Mesenchymal stem cell (in vitro differentiated cells and primary cell): ENCODE results near the gene NEUROG2.
"Not testable (repeated sequence)": the region's sequence is repeated elsewhere in the genome, so short reads cannot be mapped to it uniquely, and the experiment has no call there.

Experiments
- DNase-seq: peaks from one replicate; pipeline ENCODE4 v3.0.0-alpha.2; 2013
- H2AFZ ChIP-seq: one replicate; pipeline ENCODE4 v1.6.1; 2013; ENCODE audit warnings: low read depth, mild to moderate bottlenecking, control low read depth, inconsistent platforms, low read length, moderate library complexity
- H2AK5ac ChIP-seq: 2 replicates; pipeline ENCODE4 v1.6.1; 2013; ENCODE audit warnings: low read length, moderate library complexity, mild to moderate bottlenecking, inconsistent platforms; ENCODE audit not compliant: severe bottlenecking
- H2BK120ac ChIP-seq: one replicate; pipeline ENCODE4 v1.6.1; 2013; ENCODE audit warnings: low read depth, mild to moderate bottlenecking, inconsistent platforms, low read length, moderate library complexity
- H2BK12ac ChIP-seq, 2 experiments: one replicate each; pipeline ENCODE4 v1.6.1; 2013; ENCODE audit warnings: inconsistent platforms in 2 of 2, low read length in 2 of 2, mild to moderate bottlenecking in 2 of 2, moderate library complexity in 2 of 2, control low read depth in 1 of 2
- H2BK15ac ChIP-seq: one replicate; pipeline ENCODE4 v1.6.1; 2013; ENCODE audit warnings: mild to moderate bottlenecking, low read depth, inconsistent platforms; ENCODE audit not compliant: poor library complexity, severe bottlenecking
- H2BK5ac ChIP-seq: 2 replicates; pipeline ENCODE4 v1.6.1; 2013; ENCODE audit warnings: low read depth, mild to moderate bottlenecking, low read length, control low read depth, inconsistent platforms; ENCODE audit not compliant: poor library complexity, severe bottlenecking
- H3K14ac ChIP-seq, 2 experiments: one replicate each; pipeline ENCODE4 v1.6.1; 2013; ENCODE audit warnings: inconsistent platforms in 2 of 2, low read length in 2 of 2, control low read depth in 1 of 2, mild to moderate bottlenecking in 1 of 2, moderate library complexity in 1 of 2
- H3K18ac ChIP-seq, 2 experiments: one replicate each; pipeline ENCODE4 v1.6.1; 2013; ENCODE audit warnings: inconsistent platforms in 2 of 2, low read length in 2 of 2, control low read depth in 1 of 2, low read depth in 1 of 2, mild to moderate bottlenecking in 1 of 2
- H3K23ac ChIP-seq, 2 experiments: one replicate each; pipeline ENCODE4 v1.6.1; 2013; ENCODE audit warnings: inconsistent platforms in 2 of 2, low read length in 2 of 2, mild to moderate bottlenecking in 2 of 2, moderate library complexity in 2 of 2, control low read depth in 1 of 2
- H3K27ac ChIP-seq: 2 replicates; pipeline ENCODE4 v1.5.1; 2013; ENCODE audit warnings: mild to moderate bottlenecking, moderate library complexity, low read length, control low read depth, inconsistent platforms; ENCODE audit not compliant: poor library complexity, severe bottlenecking
- H3K27me3 ChIP-seq, 2 experiments: 2 replicates each; pipeline versions ENCODE4 v1.6.1 to v1.7.0; 2013; ENCODE audit warnings: low read length in 2 of 2, mild to moderate bottlenecking in 2 of 2, moderate library complexity in 2 of 2, control low read depth in 1 of 2, inconsistent platforms in 1 of 2; ENCODE audit not compliant: control insufficient read depth in 1 of 2, insufficient read depth in 1 of 2
- H3K36me3 ChIP-seq, 2 experiments: 2 replicates each; pipeline versions ENCODE4 v1.6.1 to v1.7.0; 2013; ENCODE audit warnings: low read length in 2 of 2, control low read depth in 1 of 2, inconsistent platforms in 1 of 2, low read depth in 1 of 2, mild to moderate bottlenecking in 1 of 2; ENCODE audit not compliant: insufficient read depth in 2 of 2, control insufficient read depth in 1 of 2
- H3K4ac ChIP-seq, 2 experiments: one replicate each; pipeline ENCODE4 v1.6.1; 2013; ENCODE audit warnings: inconsistent platforms in 2 of 2, low read length in 2 of 2, mild to moderate bottlenecking in 2 of 2, moderate library complexity in 2 of 2, control low read depth in 1 of 2, low read depth in 1 of 2
- H3K4me1 ChIP-seq: 2 replicates; pipeline ENCODE4 v1.6.1; 2013; ENCODE audit warnings: low read depth, low read length, control low read depth; ENCODE audit not compliant: control insufficient read depth, insufficient read depth
- H3K4me2 ChIP-seq: 2 replicates; pipeline ENCODE4 v1.6.1; 2013; ENCODE audit warnings: low read length, mild to moderate bottlenecking, inconsistent platforms; ENCODE audit not compliant: poor library complexity, severe bottlenecking
- H3K4me3 ChIP-seq, 2 experiments: 2 replicates each; pipeline versions ENCODE4 v1.5.1 to v1.7.0; 2013; ENCODE audit warnings: low read length in 2 of 2, mild to moderate bottlenecking in 2 of 2, control low read depth in 1 of 2, low read depth in 1 of 2; ENCODE audit not compliant: insufficient read depth in 1 of 2
- H3K79me1 ChIP-seq: replicated peaks from 2 replicates; pipeline ENCODE4 v1.6.1; 2013; ENCODE audit warnings: mild to moderate bottlenecking, control low read depth, low read length, inconsistent platforms; ENCODE audit not compliant: poor library complexity, severe bottlenecking
- H3K9ac ChIP-seq: 2 replicates; pipeline ENCODE4 v1.7.0; 2013; ENCODE audit warnings: mild to moderate bottlenecking, low read length, moderate library complexity
- H3K9me3 ChIP-seq: 2 replicates; pipeline ENCODE4 v1.7.0; 2013; ENCODE audit warnings: mild to moderate bottlenecking, low read length; ENCODE audit not compliant: control insufficient read depth
- H4K8ac ChIP-seq: one replicate; pipeline ENCODE4 v1.6.1; 2013; ENCODE audit warnings: inconsistent platforms, mild to moderate bottlenecking, low read length, moderate library complexity
- H4K91ac ChIP-seq: one replicate; pipeline ENCODE4 v1.6.1; 2013; ENCODE audit warnings: mild to moderate bottlenecking, low read length, inconsistent platforms
- WGBS: methylation state at CpG from one replicate; pipeline ENCODE4 v1.1.7; 2013; ENCODE audit warnings: mixed read lengths; 5-methylcytosine and 5-hydroxymethylcytosine counted together

The NEUROG2 gene

DNA sequence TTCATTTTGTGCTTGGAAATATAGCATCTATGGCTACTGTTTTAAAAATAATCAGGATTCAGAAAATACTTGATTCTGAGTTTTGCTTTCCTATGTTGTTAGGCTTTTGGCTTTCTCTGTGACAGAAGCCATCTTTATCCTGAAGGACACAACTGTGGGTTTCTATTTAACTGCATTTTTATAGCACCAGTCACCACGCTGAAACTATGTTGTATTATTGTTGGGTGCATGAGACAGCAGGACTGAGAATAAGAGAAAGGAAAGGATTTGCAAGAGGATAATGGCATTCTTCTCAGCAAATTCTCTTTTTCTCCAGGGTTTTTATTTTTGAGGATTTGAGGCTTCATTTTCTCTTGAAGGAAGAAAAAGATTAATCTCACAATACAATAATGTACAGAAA lies 10.1 kb upstream of the NEUROG2 start:
- H3K9me3 ChIP-seq: no peaks in the 10 kb centered on the region
- H2BK120ac ChIP-seq: no peak overlapping the region
- H4K91ac ChIP-seq: no peak overlapping the region
- no peak overlapping the region for H3K18ac ChIP-seq
- WGBS: 100% methylated on average over 1 of the region's 1 CpG
- no peak overlapping the region for H3K9ac ChIP-seq
- H3K23ac ChIP-seq: no peak overlapping the region
- H3K27me3 ChIP-seq: peaks cover 32 to 49% of the 10 kb centered on the region in 2 experiments
- H3K14ac ChIP-seq: no peak overlapping the region
- H3K27ac ChIP-seq: no peak overlapping the region
- no peak overlapping the region for H2BK15ac ChIP-seq
- H2AFZ ChIP-seq: no peak overlapping the region
- no peak for DNase-seq
- H2BK12ac ChIP-seq: no peak overlapping the region
- no peak overlapping the region for H3K4me3 ChIP-seq
- no peaks in the 10 kb centered on the region for H3K79me1 ChIP-seq
- no peaks in the 10 kb centered on the region for H3K36me3 ChIP-seq
- H2AK5ac ChIP-seq: no peak overlapping the region
- H3K4me1 ChIP-seq: peaks cover 9% of the 10 kb centered on the region
- no peak overlapping the region for H3K4ac ChIP-seq
- no peak overlapping the region for H3K4me2 ChIP-seq
- H2BK5ac ChIP-seq: no peak overlapping the region
- no peak overlapping the region for H4K8ac ChIP-seq

DNA sequence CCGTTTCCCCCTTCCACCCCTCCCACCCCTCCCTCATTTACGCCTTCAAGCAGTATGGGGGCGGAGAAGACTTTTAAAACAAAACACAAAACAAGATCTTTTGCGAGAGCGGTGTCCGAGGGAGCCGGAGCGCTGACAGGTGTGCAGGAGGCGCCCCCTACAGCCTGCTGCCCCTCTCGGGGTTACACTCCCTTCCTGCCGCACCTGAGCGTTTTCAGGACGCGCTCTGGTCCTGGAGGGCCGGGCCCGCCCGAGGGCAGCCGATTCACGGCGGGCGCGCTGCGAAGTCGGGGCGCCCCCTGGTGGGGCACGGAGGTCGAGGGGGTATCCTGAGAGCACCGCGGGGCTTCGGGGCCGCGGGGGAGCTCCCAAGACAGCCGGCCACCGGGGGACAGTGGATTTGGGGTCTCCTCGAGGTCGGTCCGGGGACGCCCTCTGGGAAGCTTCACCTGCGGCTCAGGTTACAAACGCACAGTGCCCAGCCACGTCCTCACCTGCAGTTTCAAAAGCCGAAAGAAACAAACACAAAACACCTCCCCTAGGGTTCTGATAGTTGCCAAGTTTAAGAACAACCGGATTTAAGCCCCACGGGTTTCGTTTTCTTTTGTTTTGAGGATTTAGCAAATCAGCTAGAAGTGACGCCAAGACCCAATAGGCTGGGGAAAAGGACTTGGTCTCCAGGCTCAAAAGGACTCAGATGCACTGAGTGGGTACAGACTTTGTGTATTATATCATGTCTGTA lies 8.0 kb upstream of the NEUROG2 start:
- Histone ChIP-seq H2BK120ac (no peak overlapping the region), H2BK15ac (no peak overlapping the region), H2AK5ac (no peak overlapping the region), H3K18ac (no peak overlapping the region), H3K79me1 (no peaks in the 10 kb centered on the region), H3K36me3 (no peaks in the 10 kb centered on the region), H2BK5ac (no peak overlapping the region), H3K9me3 (peaks cover 11% of the 10 kb centered on the region), H3K4me2 (peak overlapping the region; percentile 94), H4K8ac (no peak overlapping the region), H3K23ac (no peak overlapping the region), H3K27ac (no peak overlapping the region), H3K9ac (peak overlapping the region; percentile 40), H2BK12ac (no peak overlapping the region), H3K4me3 (peak overlapping the region; percentile 43 to 73), H4K91ac (no peak overlapping the region), H3K4me1 (peaks cover 12% of the 10 kb centered on the region), H3K27me3 (peaks cover 49 to 68% of the 10 kb centered on the region in 2 experiments), H3K14ac (no peak overlapping the region), H2AFZ (no peak overlapping the region), H3K4ac (no peak overlapping the region)
- 1% methylated on average over 43 of the region's 46 CpGs for WGBS
- peak; percentile 28 for DNase-seq

GRCh38 chr4:112523008-112523721 lies 7.2 kb upstream of the NEUROG2 start:
- H3K4me2 ChIP-seq: peak overlapping the region; percentile 94
- 4% methylated on average over 30 of the region's 37 CpGs for WGBS
- no peak overlapping the region for H2BK12ac ChIP-seq
- no peak overlapping the region for H2BK15ac ChIP-seq
- H3K14ac ChIP-seq: no peak overlapping the region
- no peak overlapping the region for H3K23ac ChIP-seq
- peak; percentile 33 for DNase-seq
- H3K18ac ChIP-seq: no peak overlapping the region
- peak overlapping the region; percentile 40 for H3K9ac ChIP-seq
- no peak overlapping the region for H3K27ac ChIP-seq
- no peak overlapping the region for H2AFZ ChIP-seq
- H2BK120ac ChIP-seq: no peak overlapping the region
- no peak overlapping the region for H2BK5ac ChIP-seq
- no peaks in the 10 kb centered on the region for H3K36me3 ChIP-seq
- H3K4ac ChIP-seq: no peak overlapping the region
- H3K9me3 ChIP-seq: peaks cover 11% of the 10 kb centered on the region
- H3K4me1 ChIP-seq: peaks cover 12% of the 10 kb centered on the region
- H4K91ac ChIP-seq: no peak overlapping the region
- peaks cover 54 to 76% of the 10 kb centered on the region in 2 experiments for H3K27me3 ChIP-seq
- no peak overlapping the region for H4K8ac ChIP-seq
- H3K79me1 ChIP-seq: no peaks in the 10 kb centered on the region
- peak overlapping the region in 1 of 2 experiments; percentile 73 for H3K4me3 ChIP-seq
- no peak overlapping the region for H2AK5ac ChIP-seq

DNA sequence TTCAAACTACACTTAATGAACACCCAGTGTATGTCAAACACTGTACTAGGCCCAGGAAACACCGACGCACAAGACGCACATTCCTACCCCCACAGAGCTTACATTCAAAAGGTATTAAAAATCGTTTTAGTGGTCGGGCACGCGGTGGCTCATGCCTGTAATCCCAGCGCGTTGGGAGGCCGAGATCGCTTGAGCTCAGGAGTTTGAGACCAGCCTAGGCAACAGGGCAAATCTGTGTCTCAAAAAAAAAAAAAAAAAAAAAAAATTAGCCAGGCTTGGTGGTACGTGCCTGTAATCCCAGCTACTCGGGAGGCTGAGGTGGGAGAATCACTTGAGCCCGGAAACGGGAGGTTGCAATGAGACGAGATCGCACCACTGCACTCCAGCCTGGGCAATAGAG lies 6.5 kb upstream of the NEUROG2 start:
- H2BK120ac ChIP-seq, H2BK5ac ChIP-seq, H3K4me3 ChIP-seq, H3K79me1 ChIP-seq, H3K14ac ChIP-seq, H2BK15ac ChIP-seq, H3K4ac ChIP-seq, H3K18ac ChIP-seq, H3K27ac ChIP-seq, H3K4me2 ChIP-seq, H4K8ac ChIP-seq, H2BK12ac ChIP-seq, H3K36me3 ChIP-seq, H3K23ac ChIP-seq, H4K91ac ChIP-seq, H2AFZ ChIP-seq, H3K9ac ChIP-seq, H2AK5ac ChIP-seq, DNase-seq: not testable (repeated sequence)
- Histone ChIP-seq H3K9me3 (peaks cover 11% of the 10 kb centered on the region), H3K27me3 (peaks cover 61 to 83% of the 10 kb centered on the region in 2 experiments), H3K4me1 (peaks cover 12% of the 10 kb centered on the region)
- WGBS: 15% methylated on average over 17 of the region's 17 CpGs
